ENCODE results near the gene GABRR1. TPM values are rescaled to one million over a fixed set of nuclear protein-coding genes. Genes with fewer than 3 reads are reported as not detected.

Gene GABRR1
- polyA plus RNA-seq, 3 donors: not detected

DNA sequence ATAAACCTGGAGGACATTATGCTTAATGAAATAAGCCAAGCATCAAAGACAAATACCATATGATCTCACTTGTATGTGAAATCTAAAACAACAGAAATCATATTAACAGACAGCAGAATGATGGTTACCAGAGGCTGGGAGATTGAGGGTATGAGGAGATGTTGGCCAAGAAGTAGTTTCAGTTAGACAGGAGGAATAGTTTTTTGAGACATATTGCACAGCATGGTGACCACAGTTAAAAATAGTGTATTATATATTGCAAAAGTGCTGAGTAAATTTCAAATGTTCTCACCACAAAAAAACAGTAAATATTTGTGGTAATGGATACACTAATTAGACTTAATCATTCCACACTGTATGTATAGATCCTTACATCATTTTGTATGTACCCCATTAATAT, 1.8 kb downstream of the GABRR1 start:
- Mint-ChIP-seq H3K4me1 (peaks cover 40% of the 10 kb centered on the region), H3K36me3 (no peaks in the 10 kb centered on the region), H3K27me3 (ENCODE audit: low read depth in 3 of 3) (peaks cover 0 to 3% (median 1%) of the 10 kb centered on the region in 3 donors), H3K4me3 (peak overlapping the region in 1 of 2 donors; percentile 43), H3K27ac (no peak overlapping the region), H3K9me3 (no peaks in the 10 kb centered on the region)
- H3K79me2 ChIP-seq (ENCODE audit: insufficient read depth, low read length): no peaks in the 10 kb centered on the region
- intact Hi-C loops (cut with micrococcal nuclease): no loop called here
- H3K9me3 ChIP-seq (replicated peaks in 1 of 2; ENCODE audit: control insufficient read depth in 1 of 2, insufficient read depth in 1 of 2, low read length in 2 of 2): no peaks in the 10 kb centered on the region
- no peak overlapping the region for H3K9ac ChIP-seq (ENCODE audit: insufficient read depth, low read length, poor library complexity, severe bottlenecking)
- no peaks in the 10 kb centered on the region for H4K20me1 ChIP-seq (ENCODE audit: insufficient read depth, low read length)
- H2AFZ ChIP-seq (ENCODE audit: insufficient read depth, low read depth, low read length, poor library complexity, severe bottlenecking): no peak overlapping the region
- H3K27ac ChIP-seq (ENCODE audit: low read depth in 1 of 2, low read length in 2 of 2): no peak overlapping the region
- peaks cover 23 to 28% of the 10 kb centered on the region in 2 donors for H3K4me1 ChIP-seq (ENCODE audit: control insufficient read depth in 1 of 2, insufficient read depth in 2 of 2, low read length in 2 of 2)
- H3K36me3 ChIP-seq (replicated peaks in 1 of 2; ENCODE audit: control insufficient read depth in 1 of 2, insufficient read depth in 2 of 2, low read length in 2 of 2): no peaks in the 10 kb centered on the region
- TF ChIP-seq, protein P1, sequence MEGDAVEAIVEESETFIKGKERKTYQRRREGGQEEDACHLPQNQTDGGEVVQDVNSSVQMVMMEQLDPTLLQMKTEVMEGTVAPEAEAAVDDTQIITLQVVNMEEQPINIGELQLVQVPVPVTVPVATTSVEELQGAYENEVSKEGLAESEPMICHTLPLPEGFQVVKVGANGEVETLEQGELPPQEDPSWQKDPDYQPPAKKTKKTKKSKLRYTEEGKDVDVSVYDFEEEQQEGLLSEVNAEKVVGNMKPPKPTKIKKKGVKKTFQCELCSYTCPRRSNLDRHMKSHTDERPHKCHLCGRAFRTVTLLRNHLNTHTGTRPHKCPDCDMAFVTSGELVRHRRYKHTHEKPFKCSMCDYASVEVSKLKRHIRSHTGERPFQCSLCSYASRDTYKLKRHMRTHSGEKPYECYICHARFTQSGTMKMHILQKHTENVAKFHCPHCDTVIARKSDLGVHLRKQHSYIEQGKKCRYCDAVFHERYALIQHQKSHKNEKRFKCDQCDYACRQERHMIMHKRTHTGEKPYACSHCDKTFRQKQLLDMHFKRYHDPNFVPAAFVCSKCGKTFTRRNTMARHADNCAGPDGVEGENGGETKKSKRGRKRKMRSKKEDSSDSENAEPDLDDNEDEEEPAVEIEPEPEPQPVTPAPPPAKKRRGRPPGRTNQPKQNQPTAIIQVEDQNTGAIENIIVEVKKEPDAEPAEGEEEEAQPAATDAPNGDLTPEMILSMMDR (IDR thresholded peaks at IDR 0.05): no peak
- no peak for DNase-seq
- H3K4me2 ChIP-seq (replicated peaks; ENCODE audit: extremely low read depth, low read length, poor library complexity, severe bottlenecking): no peak overlapping the region
- H3K4me3 ChIP-seq (replicated peaks in 1 of 3; ENCODE audit: low read depth in 2 of 3, low read length in 3 of 3): no peak overlapping the region
- H3K27me3 ChIP-seq (ENCODE audit: control insufficient read depth in 2 of 2, insufficient read depth in 2 of 2, low read length in 2 of 2): no peaks in the 10 kb centered on the region

DNA sequence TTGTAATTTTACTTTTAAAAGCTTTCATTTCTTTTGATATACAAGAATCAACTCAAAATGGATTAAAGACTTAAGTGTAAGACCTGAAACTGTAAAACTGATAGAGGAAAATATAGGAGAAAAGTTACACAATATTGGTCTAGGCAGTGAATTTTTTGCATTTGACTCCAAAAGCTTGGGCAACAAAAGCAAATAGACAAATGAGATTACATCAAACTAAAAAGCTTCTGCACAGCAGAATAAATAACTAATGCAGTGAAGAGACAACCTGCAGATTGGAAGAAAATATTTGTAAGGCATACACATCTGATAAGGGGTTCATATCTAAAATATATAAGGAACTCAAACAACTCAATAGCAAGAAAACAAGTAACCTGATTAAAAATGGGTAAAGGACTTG, 3.0 kb downstream of the GABRR1 start:
- Histone ChIP-seq H3K27ac (ENCODE audit: low read depth in 1 of 2, low read length in 2 of 2) (no peak overlapping the region), H3K27me3 (ENCODE audit: control insufficient read depth in 2 of 2, insufficient read depth in 2 of 2, low read length in 2 of 2) (no peaks in the 10 kb centered on the region), H3K4me2 (replicated peaks; ENCODE audit: extremely low read depth, low read length, poor library complexity, severe bottlenecking) (no peak overlapping the region), H2AFZ (ENCODE audit: insufficient read depth, low read depth, low read length, poor library complexity, severe bottlenecking) (no peak overlapping the region), H3K4me3 (replicated peaks in 1 of 3; ENCODE audit: low read depth in 2 of 3, low read length in 3 of 3) (no peak overlapping the region), H3K79me2 (ENCODE audit: insufficient read depth, low read length) (no peaks in the 10 kb centered on the region), H3K9ac (ENCODE audit: insufficient read depth, low read length, poor library complexity, severe bottlenecking) (no peak overlapping the region), H3K36me3 (replicated peaks in 1 of 2; ENCODE audit: control insufficient read depth in 1 of 2, insufficient read depth in 2 of 2, low read length in 2 of 2) (no peaks in the 10 kb centered on the region), H3K4me1 (ENCODE audit: control insufficient read depth in 1 of 2, insufficient read depth in 2 of 2, low read length in 2 of 2) (peaks cover 23 to 28% of the 10 kb centered on the region in 2 donors), H4K20me1 (ENCODE audit: insufficient read depth, low read length) (no peaks in the 10 kb centered on the region), H3K9me3 (replicated peaks in 1 of 2; ENCODE audit: control insufficient read depth in 1 of 2, insufficient read depth in 1 of 2, low read length in 2 of 2) (no peaks in the 10 kb centered on the region)
- TF ChIP-seq, protein P1 (IDR thresholded peaks at IDR 0.05): no peak
- intact Hi-C loops (cut with micrococcal nuclease): no loop called here
- H3K4me3 Mint-ChIP-seq: no peak overlapping the region
- H3K36me3 Mint-ChIP-seq: no peaks in the 10 kb centered on the region
- peaks cover 37% of the 10 kb centered on the region for H3K4me1 Mint-ChIP-seq
- peaks cover 0 to 3% (median 1%) of the 10 kb centered on the region in 3 donors for H3K27me3 Mint-ChIP-seq (ENCODE audit: low read depth in 3 of 3)
- peaks cover 0 to 2% (median 0%) of the 10 kb centered on the region in 7 donors for H3K9me3 Mint-ChIP-seq
- no peak for DNase-seq
- no peak overlapping the region for H3K27ac Mint-ChIP-seq
